Psoas muscle (tissue), 8 donors: ENCODE measurements around the gene MKRN2OS. TPM values are rescaled to one million over a fixed set of nuclear protein-coding genes. Genes with fewer than 3 reads are reported as not detected.
A peak's percentile ranks its signal among the peaks of the same experiment; 100 is the strongest.

Source experiments
- ATAC-seq, 4 donors: fragments of 200-7000 bp; cut with Tn5 transposase; one replicate each; pipeline ENCODE4 v1.9.1; 2020; ENCODE audit warnings: moderate library complexity in 3 of 4, mild to moderate bottlenecking in 2 of 4
- DNase-seq, 2 donors: peaks; one replicate each; pipeline ENCODE4 v3.0.0-alpha.2; 2020
- H3K27ac ChIP-seq: fragments of 200-600 bp; one replicate; pipeline ENCODE4 v1.8.0; 2022
- H3K27me3 ChIP-seq, 3 donors: fragments of 200-600 bp in 1 of 3; one replicate each; pipeline versions ENCODE4 v1.6.1 to v1.8.0; 2013 to 2022; ENCODE audit warnings: low read length in 2 of 3, mild to moderate bottlenecking in 2 of 3, moderate library complexity in 1 of 3; ENCODE audit not compliant: insufficient read depth in 3 of 3
- H3K36me3 ChIP-seq, 2 donors: fragments of 200-600 bp in 1 of 2; one replicate each; pipeline versions ENCODE4 v1.6.1 to v1.8.0; 2013 to 2022; ENCODE audit warnings: low read depth in 1 of 2, mild to moderate bottlenecking in 1 of 2, moderate library complexity in 1 of 2; ENCODE audit not compliant: insufficient read depth in 1 of 2
- H3K4me1 ChIP-seq: fragments of 200-600 bp; one replicate; pipeline ENCODE4 v1.8.0; 2022
- H3K4me3 ChIP-seq: fragments of 200-600 bp; one replicate; pipeline ENCODE4 v1.8.0; 2022; ENCODE audit warnings: mild to moderate bottlenecking
- H3K9me3 ChIP-seq: fragments of 200-600 bp; one replicate; pipeline ENCODE4 v1.8.0; 2022
- WGBS, 3 donors: extraction: QIAGEN DNeasy Blood & Tissue Kit; methylation state at CpG; one replicate each; pipeline versions ENCODE4 v1.1.6 to v1.1.7; 2013; 5-methylcytosine and 5-hydroxymethylcytosine counted together
- intact Hi-C, 2 donors: fragments of 100-400 bp; cut with DNase I; formaldehyde crosslinking; loops; one replicate each; pipeline versions ENCODE4 v1.11.0 to v1.14.2; 2022
- polyA plus RNA-seq, 3 donors: library from polyadenylated mRNA; stranded (reverse); fragments of 200-250 nt; gene quantifications; one replicate each; pipeline ENCODE4 v1.2.3, GENCODE V29; 2013
- total RNA-seq, 4 donors: library from RNA; stranded (reverse); fragmentation: NEBNext Ultra II Directional in 2 of 4; extraction: Animal tissue kit (Norgen Biotek cat#: 25700) in 2 of 4; gene quantifications; one replicate each; pipeline versions ENCODE4 v1.2.1 to v1.2.4, GENCODE V29; 2021 to 2023
- TF ChIP-seq, protein P1 (sequence below): fragments of 200-600 bp; IDR thresholded peaks from one replicate; pipeline ENCODE4 v1.8.0; 2022; ENCODE audit warnings: antibody characterized with exemption
- donor health status: healthy with polysubstance abuse.
- donor health status: DM: no; HTN: no; CAD: no; lungs with moderate emphysema.
- donor health status: Bipolar disorder and iron deficiency.
- donor health status: healthy.
- donor health status: DM: yes; HTN: yes; CAD: no.
- donor health status: DM: no; HTN: no; CAD: no.
- donor health status: DM: no; HTN: no; CAD: no.
- donor health status: DM: yes; HTN: yes; CAD: no.

MKRN2OS gene
- total and polyA plus RNA-seq, 7 donors, result 0.16 to 1.5 (median 0.48) TPM; not detected in 2

DNA sequence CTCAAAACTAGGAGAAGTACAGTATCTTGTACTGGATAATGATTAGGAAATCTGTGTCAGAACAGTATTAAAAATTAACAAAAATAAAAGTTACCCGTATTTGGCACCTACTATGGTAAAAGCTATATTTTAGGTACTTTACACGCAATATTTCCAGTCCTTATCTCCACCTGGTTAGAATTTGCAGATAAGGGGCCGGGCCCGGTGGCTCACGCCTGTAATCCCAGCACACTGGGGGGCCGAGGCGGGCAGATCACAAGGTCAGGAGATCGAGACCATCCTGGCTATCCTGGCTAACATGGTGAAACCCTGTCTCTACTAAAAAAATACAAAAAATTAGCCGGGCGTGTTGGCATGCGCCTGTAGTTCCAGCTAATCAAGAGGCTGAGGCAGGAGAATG is 28.4 kb downstream of the MKRN2OS start:
- no peaks in the 10 kb centered on the region for H3K9me3 ChIP-seq
- ATAC-seq, result no peak
- TF ChIP-seq, protein P1, sequence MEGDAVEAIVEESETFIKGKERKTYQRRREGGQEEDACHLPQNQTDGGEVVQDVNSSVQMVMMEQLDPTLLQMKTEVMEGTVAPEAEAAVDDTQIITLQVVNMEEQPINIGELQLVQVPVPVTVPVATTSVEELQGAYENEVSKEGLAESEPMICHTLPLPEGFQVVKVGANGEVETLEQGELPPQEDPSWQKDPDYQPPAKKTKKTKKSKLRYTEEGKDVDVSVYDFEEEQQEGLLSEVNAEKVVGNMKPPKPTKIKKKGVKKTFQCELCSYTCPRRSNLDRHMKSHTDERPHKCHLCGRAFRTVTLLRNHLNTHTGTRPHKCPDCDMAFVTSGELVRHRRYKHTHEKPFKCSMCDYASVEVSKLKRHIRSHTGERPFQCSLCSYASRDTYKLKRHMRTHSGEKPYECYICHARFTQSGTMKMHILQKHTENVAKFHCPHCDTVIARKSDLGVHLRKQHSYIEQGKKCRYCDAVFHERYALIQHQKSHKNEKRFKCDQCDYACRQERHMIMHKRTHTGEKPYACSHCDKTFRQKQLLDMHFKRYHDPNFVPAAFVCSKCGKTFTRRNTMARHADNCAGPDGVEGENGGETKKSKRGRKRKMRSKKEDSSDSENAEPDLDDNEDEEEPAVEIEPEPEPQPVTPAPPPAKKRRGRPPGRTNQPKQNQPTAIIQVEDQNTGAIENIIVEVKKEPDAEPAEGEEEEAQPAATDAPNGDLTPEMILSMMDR, result no peak
- WGBS, 3 donors, result 96 to 97% (median 96%) methylated on average over 11 of the region's 11 CpGs
- no peak overlapping the region for H3K27ac ChIP-seq
- no peak overlapping the region for H3K4me3 ChIP-seq
- peaks cover 13% of the 10 kb centered on the region for H3K4me1 ChIP-seq
- no peak for DNase-seq
- no peaks in the 10 kb centered on the region for H3K27me3 ChIP-seq
- intact Hi-C loops, result no loop called here
- H3K36me3 ChIP-seq, result peaks cover 0 to 33% of the 10 kb centered on the region in 2 donors

DNA sequence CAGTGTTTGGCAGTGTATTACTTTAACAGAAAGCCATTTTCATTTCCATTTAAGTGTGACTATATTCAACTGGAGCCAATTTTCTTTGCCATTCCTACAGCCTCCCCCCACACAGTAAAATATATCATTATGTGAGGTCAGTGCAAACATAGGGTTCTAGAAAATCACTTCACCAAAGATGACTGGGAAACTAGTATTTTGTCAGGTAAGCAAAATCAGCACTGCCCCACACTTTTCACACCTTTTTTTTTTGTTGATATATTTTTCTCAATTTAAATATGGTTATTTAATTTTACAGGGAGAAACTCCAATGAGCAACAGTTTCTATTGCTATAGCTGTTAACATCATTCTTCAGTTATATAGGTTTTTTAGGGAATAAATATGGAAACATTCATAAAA is 29.7 kb downstream of the MKRN2OS start:
- Histone ChIP-seq H3K27ac (no peak overlapping the region), H3K36me3 (peaks cover 0 to 26% of the 10 kb centered on the region in 2 donors), H3K4me1 (peaks cover 13% of the 10 kb centered on the region), H3K4me3 (no peak overlapping the region), H3K9me3 (no peaks in the 10 kb centered on the region), H3K27me3 (no peaks in the 10 kb centered on the region)
- TF ChIP-seq, protein P1, result no peak
- intact Hi-C loops, result no loop called here
- no peak for DNase-seq
- ATAC-seq, result no peak

DNA sequence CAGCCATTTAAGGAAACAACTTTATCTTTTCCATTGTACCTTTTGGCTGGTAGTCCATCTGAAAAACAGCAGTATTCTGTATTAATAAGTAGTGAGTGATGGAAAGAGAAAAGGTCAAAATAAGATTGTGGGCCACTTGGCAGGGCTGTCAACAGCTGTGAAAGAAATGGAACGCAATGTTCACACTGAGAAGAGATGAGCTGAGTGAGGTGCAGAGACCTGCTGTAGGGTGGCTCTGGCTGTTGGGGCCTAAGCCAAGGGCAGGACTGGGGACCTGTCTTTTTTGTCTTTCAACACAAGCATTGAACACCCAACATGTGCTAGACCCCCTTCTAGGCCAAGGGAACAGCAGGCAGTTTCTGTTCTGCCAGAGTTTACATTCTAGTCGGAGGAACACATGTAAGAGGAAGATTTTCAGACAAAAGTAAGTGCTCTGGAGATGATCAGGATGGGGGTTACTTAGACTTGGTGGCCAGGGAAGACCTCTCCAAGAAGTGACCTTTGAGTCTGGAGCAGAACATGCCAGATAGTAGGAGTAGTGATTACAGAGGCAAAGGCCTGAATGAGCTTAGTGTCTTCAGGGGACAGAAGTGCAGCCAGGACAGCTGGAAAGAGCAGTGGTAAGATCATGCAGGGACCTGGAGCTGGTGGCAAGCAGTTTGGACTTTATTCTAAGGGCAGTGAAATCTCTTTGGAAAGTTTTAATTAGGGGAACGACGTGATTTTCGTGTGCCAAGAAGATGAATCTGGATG is 31.4 kb downstream of the MKRN2OS start:
- DNase-seq (peak; percentile 27 to 62), ATAC-seq (peak; percentile 57 to 93 (median 92))
- WGBS, 3 donors, result 31 to 78% (median 43%) methylated on average over 5 of the region's 5 CpGs
- no peaks in the 10 kb centered on the region for H3K9me3 ChIP-seq
- H3K36me3 ChIP-seq, result peaks cover 0 to 17% of the 10 kb centered on the region in 2 donors
- TF ChIP-seq, protein P1, result no peak
- intact Hi-C loops, result no loop called here
- H3K27me3 ChIP-seq, result no peaks in the 10 kb centered on the region
- peaks cover 13% of the 10 kb centered on the region for H3K4me1 ChIP-seq
- H3K4me3 ChIP-seq, result no peak overlapping the region
- peak overlapping the region; percentile 46 for H3K27ac ChIP-seq

DNA sequence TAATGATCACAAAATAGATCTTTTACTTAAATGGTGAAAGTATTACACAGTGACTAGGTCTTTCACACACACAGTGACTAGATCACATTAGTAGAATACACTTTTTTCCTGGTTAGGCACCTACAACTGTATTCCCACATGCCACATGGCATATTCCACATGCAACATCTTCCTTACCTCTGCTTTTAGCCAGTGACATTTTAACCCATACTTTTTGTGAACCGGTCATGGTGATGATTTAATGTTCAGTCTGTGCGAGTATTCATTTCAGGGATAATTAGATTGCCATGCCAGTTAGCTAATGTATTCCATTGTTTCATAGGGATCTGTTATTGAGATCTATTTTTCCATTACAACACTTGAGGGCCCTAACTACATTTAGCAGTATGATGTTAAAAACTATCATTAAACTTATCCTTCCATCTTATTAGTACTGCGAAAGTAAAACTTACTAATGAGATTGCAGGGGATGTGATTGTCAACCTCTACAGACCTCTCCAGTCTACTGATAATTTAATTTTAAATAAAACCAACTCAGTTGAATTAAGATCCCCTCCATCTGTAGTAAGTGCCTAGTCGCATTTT is 32.7 kb downstream of the MKRN2OS start:
- no peak for DNase-seq
- H3K4me1 ChIP-seq, result peaks cover 19% of the 10 kb centered on the region
- no peaks in the 10 kb centered on the region for H3K27me3 ChIP-seq
- no peaks in the 10 kb centered on the region for H3K9me3 ChIP-seq
- intact Hi-C loops, result no loop called here
- TF ChIP-seq, protein P1, result no peak
- H3K27ac ChIP-seq, result no peak overlapping the region
- no peak overlapping the region for H3K4me3 ChIP-seq
- no peak for ATAC-seq
- H3K36me3 ChIP-seq, result peaks cover 0 to 13% of the 10 kb centered on the region in 2 donors
- 51 to 63% (median 55%) methylated on average over 4 of the region's 4 CpGs for WGBS, 3 donors
